Stimulated activated CD4-positive, alpha-beta T cell treated with anti-CD3 and anti-CD28 coated beads, Interleukin-15, amount 100 ng/mL, for 24 hours (primary cell): ENCODE measurements around the gene ALAS1.
A peak's percentile ranks its signal among the peaks of the same experiment; 100 is the strongest.

ENCODE experiments used
- DNase-seq: peaks from one replicate; pipeline ENCODE4 v3.0.0-alpha.2; 2020

ALAS1 gene

GRCh38 chr3:52222319-52223221 lies 24.6 kb downstream of the ALAS1 start:
- no peak for DNase-seq

- no peak for DNase-seq
Measured at GRCh38 chr3:52223449-52224408, 25.8 kb downstream of the ALAS1 start.

- DNase-seq = no peak
Measured at GRCh38 chr3:52225452-52226228, 27.7 kb downstream of the ALAS1 start, which contains the start of gene TLR9. Gene TLR9, minus strand, starts transcription at chr3:52225645. Its CDS starts 116 bp downstream, at chr3:52225529.

GRCh38 chr3:52226229-52226817 lies 28.4 kb downstream of the ALAS1 start:
- DNase-seq = no peak

GRCh38 chr3:52227117-52227516 lies 29.2 kb downstream of the ALAS1 start:
- no peak for DNase-seq

- DNase-seq = no peak
Measured at GRCh38 chr3:52227766-52228165, 29.8 kb downstream of the ALAS1 start.

GRCh38 chr3:52228266-52228665 lies 30.3 kb downstream of the ALAS1 start:
- DNase-seq = no peak

GRCh38 chr3:52228751-52229291 lies 30.9 kb downstream of the ALAS1 start:
- DNase-seq = no peak

GRCh38 chr3:52229656-52230055 lies 31.7 kb downstream of the ALAS1 start:
- DNase-seq = no peak

- no peak for DNase-seq
Measured at GRCh38 chr3:52230461-52230860, 32.5 kb downstream of the ALAS1 start.

GRCh38 chr3:52230889-52231499 lies 33.0 kb downstream of the ALAS1 start:
- DNase-seq = no peak

GRCh38 chr3:52231502-52232278 lies 33.7 kb downstream of the ALAS1 start:
- DNase-seq = peak; percentile 93

GRCh38 chr3:52232279-52233107 lies 34.5 kb downstream of the ALAS1 start:
- peak; percentile 52 for DNase-seq

- no peak for DNase-seq
Measured at GRCh38 chr3:52233108-52233591, 35.2 kb downstream of the ALAS1 start.

GRCh38 chr3:52233968-52234367 lies 36.0 kb downstream of the ALAS1 start:
- DNase-seq = no peak

GRCh38 chr3:52234516-52235447 lies 36.8 kb downstream of the ALAS1 start:
- DNase-seq = no peak

GRCh38 chr3:52236424-52236886 lies 38.5 kb downstream of the ALAS1 start:
- no peak for DNase-seq

GRCh38 chr3:52237006-52237656 lies 39.2 kb downstream of the ALAS1 start:
- DNase-seq = no peak
